Ovary (tissue), 3 donors: ENCODE measurements around the gene GRK4.

ENCODE experiments used
- CTCF ChIP-seq, 3 donors: fragments of 450-650 bp in 2 of 3; fragments of 200-600 bp in 1 of 3; IDR thresholded peaks; one replicate each; pipeline versions ENCODE4 v1.5.1 to v1.8.0; 2016 to 2022; ENCODE audit warnings: antibody characterized with exemption in 3 of 3, mild to moderate bottlenecking in 1 of 3
- EP300 ChIP-seq: sonication (generic); formaldehyde crosslinking; IDR thresholded peaks from one replicate; pipeline ENCODE4 v1.6.1; 2017; ENCODE audit warnings: antibody characterized with exemption
- donor health status: DM: no; HTN: no; CAD: no.

GRCh38 chr4:2915789-2916188, 47.6 kb upstream of the GRK4 start:
- TF ChIP-seq CTCF (IDR thresholded peaks at IDR 0.05), result no peak
- no peak for TF ChIP-seq EP300
